Midbrain (tissue), 1 donor: ENCODE measurements around the gene ZNF474.

Source experiments
- DNase-seq: peaks from one replicate; lab custom pipeline; 2025; lab: John Stamatoyannopoulos, UW

The ZNF474 gene

DNA sequence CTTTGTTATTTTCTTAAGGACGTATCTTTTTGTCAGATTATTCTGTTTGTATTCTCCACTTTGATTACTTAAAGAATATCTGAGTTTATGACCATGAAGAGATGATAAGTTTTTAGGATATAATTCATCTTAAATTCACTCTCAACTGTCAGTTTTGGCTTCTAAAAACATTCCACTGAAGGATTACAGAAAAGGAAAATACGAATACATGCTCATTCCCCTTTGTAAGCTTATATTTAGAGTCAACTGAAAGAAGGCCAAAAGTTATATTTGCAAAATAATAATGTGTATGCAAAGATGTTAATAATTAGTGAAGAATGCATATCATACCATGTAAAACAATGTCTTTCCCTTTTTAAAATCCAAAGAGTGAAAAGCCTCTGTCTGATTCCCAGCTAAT is 52.5 kb downstream of the ZNF474 start:
- no peak for DNase-seq

DNA sequence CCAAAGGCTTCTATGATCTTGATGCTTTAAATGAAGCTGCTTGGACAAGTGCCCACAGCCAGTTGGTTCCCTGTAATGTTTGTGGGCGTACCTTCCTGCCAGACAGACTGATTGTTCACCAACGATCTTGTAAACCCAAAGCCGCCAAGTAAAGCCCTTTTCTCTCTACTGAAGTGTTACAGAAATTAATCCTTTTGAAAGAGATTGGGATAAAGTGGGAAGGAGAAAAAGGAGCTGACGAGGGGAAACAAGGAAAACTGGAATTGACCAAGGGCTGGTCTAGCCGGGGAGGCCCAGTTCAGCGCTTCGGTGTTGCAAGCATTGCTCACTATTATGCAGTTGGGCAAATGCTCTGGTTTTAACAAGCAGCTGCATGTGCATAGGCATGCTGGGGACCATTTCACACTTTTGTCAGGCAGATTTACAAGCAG is 53.2 kb downstream of the ZNF474 start:
- no peak for DNase-seq

DNA sequence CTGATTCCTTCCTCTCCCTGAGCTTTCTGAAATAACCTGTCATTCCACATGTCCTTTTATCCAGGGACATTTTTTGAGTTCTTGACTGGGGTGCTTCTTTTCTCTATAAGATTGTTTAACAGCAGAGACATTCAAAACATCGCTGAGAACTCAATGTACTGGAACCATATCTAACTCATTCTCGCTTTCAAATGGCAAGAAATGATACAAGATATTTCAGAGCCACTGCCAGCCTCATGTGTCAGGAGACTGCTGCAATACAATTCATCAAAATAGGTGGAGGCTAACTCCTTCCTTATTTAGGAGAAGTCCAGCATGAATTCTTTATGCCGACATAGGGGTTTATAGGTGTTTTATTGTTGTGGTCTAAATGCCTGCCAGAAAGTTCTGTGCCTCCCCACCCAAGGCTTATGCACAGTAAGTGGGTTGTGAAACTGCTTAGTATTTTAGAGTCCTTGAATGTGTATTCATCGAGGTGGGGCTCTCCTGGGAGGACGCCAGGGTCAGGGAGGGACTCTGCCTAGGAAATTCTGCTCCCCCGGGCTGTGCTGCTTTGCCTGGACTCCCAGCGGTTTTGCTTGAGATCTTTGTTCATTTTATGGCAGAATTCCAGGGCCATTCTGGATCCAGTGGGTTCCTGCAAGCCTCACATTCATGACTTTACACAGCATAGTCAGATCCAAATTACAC is 53.9 kb downstream of the ZNF474 start:
- DNase-seq: peak; percentile 63

DNA sequence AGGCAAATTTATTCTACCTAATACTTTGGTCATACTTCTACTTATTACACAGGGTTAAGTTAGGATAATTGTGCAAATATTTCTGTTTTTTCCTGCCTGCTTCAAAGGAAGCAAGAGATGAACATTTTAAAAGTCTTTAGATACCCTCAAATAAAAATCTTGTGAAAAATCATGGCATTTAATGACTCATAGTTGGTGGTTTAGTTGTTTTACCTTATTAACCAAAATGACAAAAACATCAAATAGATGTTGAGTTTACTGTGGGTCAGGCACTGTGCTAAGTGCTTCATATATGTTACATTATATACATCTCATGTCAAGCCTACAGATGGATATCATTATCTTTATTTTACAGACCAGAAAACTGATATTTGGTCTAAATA is 54.4 kb downstream of the ZNF474 start:
- no peak for DNase-seq

DNA sequence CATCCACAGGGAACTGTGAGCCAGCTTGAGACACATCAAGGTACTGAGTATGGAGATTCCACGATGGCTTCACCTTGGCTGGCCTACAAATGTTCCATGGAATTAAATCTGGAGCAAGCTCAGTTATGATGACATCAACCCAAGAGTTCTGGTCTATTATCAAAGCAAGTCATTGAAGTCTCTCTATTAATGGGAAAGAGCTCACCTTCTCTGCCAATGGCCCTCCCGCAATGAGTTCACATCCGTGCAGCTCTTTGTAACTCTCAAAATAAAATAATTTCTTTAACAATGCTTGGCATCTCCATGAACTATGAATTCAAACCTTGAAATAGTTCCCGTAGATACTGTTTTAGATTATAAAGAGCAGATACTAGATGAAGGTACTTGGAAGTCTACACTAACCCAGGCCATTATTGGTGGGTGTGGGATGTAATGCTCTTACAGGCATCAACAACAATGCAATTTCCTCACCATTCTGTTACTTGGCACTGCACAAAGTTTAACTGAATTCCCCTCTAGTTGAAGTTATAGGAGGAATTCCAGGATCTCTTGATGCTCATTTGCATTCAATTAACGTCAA is 55.4 kb downstream of the ZNF474 start:
- no peak for DNase-seq

DNA sequence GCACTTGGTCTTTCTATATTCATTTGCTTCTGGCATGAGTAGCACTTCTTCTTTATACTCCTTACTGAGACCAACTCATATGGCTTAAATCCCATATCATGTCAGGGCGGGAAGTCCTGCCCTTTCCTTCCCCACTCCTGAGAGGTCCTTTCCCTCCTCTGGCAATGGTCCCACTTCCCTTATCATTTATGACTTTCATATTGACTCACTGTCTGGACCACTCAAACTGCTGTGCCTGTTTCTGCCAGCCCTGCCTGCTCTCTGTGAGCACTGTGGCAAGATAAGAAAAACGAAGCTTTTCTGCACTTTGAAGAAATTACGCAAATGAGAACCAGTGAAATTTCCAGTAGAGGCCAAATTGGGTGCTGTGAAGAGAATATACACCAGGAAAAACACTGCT is 58.1 kb downstream of the ZNF474 start:
- no peak for DNase-seq

DNA sequence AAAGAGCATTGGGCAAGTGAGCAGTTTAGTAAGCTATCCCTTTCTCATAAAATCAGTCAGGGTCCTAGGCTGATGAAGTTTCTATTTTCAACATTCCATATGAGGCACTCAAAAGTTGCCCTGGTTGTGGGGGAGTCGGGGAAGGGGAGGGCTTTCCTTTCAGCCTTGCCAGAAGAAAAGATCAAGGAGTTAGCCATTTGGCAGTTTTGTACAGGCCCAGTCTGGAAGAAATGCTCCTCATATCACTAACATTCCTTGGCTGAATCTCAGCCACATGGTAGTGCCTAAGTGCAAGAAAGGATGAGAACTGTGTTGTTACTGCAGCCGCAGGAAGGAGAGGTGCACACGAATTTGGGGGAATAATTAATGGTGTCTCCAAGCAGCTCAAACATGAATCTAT is 60.8 kb downstream of the ZNF474 start:
- DNase-seq: no peak

DNA sequence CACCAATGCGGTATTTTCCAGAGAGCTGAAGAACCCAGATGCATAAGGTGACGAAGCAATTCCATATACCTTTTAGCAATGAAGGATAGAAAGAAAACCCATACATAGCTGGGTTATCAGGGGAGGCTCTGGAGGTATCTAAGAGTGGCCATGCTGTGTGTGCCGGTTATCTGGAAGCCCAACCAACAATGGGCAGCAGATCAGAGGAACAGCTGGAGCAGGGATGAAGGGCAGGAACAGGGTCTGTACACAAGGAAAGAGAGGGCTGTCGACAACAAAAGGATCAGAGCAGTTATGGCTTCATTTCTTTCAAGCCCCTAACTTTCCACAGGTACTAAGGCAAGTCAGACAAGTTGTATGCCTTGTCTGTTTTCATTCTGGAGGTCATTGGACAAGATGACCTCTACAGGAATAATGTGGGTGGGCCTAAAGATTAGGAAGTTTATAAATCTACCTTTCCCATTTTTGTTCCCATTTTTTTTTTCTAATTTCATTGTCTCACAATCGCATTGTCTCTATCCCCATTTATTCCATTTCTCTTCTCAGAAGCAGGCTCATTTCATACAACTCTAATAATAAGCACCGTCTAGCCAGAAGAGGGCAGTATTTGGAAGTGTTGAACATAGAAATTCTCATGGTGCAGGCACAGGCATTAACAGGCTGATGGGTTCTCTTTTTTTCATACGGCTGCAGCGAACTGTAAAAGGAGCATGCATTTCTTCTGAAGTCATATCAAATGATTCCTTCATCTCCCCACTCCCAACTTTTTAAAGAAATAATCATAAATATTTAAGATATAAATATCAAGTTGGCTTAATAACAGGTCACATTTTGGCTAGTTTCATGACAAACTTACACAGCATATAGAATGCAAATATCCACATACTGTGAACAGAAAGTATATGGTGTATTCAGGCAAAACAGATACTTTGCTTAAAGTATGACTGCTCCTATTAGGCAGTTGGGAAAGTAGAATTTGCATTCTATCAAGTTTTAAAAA is 63.5 kb downstream of the ZNF474 start:
- DNase-seq: peak; percentile 73

DNA sequence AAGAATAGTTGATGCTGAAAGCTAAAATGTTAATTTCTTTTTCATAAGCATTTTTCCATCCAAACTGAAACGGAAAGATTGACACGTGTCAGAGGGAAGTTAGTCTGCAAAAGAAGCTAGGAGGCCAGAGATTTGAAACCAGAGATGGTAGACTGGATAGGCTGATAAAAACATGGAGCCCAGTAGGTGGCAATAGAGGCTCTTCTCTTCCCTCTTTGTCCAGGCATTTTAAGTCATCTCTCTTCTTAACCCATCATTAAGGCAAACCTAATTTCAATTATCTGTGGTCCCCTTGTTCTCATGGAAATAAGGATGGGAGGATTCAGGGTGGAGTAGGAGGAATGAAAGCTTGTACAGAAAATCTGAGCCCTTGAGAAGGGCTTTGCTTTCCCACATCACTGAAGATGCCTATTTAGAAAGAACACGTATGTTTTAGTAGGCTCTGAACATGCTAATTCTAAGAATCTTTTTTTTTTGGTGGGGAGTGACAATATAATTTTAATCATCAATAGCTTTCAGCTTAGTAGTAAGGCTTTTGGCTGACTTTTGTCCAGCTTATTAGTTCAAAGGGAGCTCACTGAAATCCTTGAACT is 66.6 kb downstream of the ZNF474 start:
- peak; percentile 56 for DNase-seq

DNA sequence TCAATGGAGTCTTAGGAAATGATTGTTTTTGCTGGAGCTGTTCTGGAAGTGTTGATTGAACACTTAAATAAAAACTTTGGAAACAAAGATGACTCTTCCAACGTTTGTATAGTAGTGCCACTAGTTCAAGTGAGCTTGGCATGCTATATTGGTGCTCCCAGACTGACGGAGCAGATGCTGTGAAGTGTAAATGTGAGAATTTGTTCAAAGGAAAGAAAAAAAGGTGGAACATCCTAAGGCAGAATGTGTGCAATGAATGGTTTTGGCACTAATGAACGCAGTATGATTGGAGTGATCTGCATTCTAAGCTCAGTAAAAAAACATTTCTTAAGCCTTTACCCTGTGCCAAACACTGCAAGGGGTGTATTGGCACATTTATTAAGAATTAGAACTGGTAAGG is 69.8 kb downstream of the ZNF474 start:
- no peak for DNase-seq

DNA sequence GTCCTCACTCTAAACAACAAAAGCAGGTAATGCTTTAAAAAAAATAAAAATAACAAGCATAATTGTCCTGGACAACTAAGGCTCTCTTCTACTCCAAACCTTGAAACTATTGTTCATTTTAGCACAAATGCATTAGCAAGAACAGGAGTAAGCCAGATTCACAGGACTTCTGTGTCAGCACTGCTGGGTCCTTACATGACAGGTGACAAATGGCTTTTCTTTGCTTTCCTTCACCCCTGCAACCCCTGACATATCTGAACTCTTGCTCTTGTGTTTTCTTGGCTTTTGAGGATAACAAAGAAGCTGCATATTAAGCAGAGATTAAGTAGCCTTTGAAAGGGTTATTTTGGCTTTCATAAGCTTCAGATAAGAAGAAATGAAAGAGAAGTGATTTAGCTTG is 71.1 kb downstream of the ZNF474 start:
- no peak for DNase-seq

DNA sequence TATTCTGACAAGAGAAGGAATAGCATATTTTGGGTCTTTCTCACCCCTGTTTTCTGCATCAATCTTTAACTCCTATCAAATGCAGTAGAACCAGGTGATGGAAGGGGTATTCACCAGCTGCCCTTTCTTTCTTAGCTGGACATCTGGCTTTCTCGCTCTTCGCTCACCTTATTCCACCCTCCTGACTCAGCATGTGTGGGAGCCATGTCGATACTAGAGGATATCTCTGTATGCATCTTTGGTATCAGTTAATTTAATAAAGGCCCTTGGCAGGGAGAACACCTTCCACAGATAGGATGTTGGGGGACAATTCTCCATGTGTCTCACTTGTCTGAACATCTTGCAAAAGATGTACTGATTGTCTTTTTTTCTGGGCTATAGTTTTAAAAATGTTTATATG is 71.5 kb downstream of the ZNF474 start:
- DNase-seq: no peak

DNA sequence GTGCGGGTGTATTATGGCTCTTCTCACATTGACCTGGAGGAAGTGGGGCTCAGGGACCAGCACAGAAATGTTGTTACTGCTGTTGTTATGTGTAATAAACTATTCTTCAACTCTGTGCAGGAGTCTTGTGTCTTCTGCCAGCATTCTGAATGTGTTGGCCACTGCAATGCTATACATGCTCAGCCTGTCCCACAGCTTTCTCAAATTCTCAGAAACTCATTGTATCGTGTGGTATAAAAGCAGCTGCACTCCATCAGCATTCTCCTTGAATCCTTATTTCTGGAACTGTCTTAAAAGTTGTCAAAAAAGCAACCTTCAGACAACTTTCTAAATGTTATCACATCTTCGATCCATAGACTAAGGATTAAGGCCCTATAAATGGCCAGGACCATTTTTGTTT is 72.0 kb downstream of the ZNF474 start:
- no peak for DNase-seq

DNA sequence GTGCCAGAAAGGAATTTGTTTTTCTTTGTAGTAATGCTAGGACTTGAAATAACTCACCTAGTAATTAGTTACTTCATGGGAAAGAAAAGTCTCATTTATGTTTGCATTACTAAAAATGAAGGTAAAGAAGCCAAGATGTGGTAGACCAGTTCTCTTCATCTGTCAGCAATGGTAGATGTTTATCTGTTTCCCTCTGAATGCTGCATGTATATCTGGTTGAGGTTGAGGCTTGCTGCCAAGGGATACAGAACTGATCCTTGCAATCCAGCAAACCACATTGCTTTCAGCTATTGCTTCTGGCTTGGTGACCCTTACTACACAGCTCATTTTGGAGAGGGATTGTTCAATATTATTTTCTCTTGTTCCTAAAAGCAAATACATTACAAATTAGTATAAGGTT is 73.6 kb downstream of the ZNF474 start:
- DNase-seq: no peak
